ENCODE data around the gene GOT1.

Gene GOT1

DNA sequence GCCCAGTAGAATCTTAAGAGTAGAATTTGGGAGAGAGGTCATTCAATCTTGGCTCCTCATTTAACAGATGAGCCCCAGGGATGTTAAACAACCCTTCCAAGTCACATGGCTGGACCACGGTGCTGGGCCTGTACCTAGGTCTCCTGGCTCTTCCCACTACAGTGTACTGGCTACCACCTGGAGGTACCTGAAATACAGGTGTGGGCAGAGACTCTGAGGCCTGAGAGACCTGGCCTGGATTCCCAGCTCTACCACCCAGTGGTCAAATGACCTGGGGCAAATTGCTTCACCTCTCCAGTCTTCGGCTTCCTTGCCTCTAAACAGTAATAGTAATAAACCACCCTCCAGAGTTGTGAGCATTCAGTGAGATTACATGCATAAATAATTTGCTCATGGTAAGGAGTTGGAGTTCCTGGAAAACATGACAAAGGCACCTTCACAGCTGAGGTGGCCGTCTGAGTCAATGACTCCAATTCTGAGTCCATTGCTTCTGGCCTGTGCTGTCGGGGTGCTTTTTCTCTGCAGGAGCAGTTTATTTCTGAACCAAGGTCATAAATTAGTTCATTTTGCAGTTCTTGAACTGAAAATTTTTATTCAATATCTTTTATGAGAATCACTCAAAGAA, 2.7 kb downstream of the GOT1 start:
- TF ChIP-seq, protein P1, sequence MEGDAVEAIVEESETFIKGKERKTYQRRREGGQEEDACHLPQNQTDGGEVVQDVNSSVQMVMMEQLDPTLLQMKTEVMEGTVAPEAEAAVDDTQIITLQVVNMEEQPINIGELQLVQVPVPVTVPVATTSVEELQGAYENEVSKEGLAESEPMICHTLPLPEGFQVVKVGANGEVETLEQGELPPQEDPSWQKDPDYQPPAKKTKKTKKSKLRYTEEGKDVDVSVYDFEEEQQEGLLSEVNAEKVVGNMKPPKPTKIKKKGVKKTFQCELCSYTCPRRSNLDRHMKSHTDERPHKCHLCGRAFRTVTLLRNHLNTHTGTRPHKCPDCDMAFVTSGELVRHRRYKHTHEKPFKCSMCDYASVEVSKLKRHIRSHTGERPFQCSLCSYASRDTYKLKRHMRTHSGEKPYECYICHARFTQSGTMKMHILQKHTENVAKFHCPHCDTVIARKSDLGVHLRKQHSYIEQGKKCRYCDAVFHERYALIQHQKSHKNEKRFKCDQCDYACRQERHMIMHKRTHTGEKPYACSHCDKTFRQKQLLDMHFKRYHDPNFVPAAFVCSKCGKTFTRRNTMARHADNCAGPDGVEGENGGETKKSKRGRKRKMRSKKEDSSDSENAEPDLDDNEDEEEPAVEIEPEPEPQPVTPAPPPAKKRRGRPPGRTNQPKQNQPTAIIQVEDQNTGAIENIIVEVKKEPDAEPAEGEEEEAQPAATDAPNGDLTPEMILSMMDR (IDR thresholded peaks at IDR 0.05; ENCODE audit: insufficient read depth, low read length, poor library complexity, severe bottlenecking): no peak
- no peaks in the 10 kb centered on the region; the same call in 1 of the 2 replicates for H3K36me3 ChIP-seq (ENCODE audit: control insufficient read depth, insufficient read depth, low read length)

DNA sequence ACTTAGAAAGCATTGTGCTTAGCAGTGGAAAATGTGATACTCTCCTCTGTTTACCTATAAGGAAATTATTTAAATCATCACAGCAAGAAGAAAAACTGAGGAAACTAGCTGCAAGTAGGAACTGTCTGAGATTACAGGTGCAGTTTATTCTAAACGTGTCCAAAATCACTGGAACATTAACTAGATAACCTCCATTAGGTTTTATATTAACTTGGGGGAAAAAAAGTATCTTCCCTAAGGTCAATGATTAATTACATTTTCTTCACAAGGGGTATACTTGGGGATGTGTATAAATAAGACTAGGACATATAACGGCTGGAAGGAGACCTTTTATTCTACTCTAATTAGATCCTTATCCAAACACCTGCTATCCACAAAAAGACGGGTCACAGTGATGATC, 3.7 kb downstream of the GOT1 start:
- Histone ChIP-seq H3K36me3 (ENCODE audit: control insufficient read depth, insufficient read depth, low read length) (no peaks in the 10 kb centered on the region; the same call in 1 of the 2 replicates), H3K27me3 (replicated peaks; ENCODE audit: control insufficient read depth, insufficient read depth, low read length) (no peaks in the 10 kb centered on the region), H3K4me3 (replicated peaks; ENCODE audit: low read depth, low read length) (no peak overlapping the region)
- DNase-seq (ENCODE audit: extremely low read depth, insufficient read length): no peak
- TF ChIP-seq, protein P1 (IDR thresholded peaks at IDR 0.05; ENCODE audit: insufficient read depth, low read length, poor library complexity, severe bottlenecking): no peak

More for the DNA sequence above, 2.7 kb downstream of the GOT1 start:
- Histone ChIP-seq H3K4me3 (replicated peaks; ENCODE audit: low read depth, low read length) (no peak overlapping the region), H3K27me3 (replicated peaks; ENCODE audit: control insufficient read depth, insufficient read depth, low read length) (no peaks in the 10 kb centered on the region)
- no peak for DNase-seq (ENCODE audit: extremely low read depth, insufficient read length)

DNA sequence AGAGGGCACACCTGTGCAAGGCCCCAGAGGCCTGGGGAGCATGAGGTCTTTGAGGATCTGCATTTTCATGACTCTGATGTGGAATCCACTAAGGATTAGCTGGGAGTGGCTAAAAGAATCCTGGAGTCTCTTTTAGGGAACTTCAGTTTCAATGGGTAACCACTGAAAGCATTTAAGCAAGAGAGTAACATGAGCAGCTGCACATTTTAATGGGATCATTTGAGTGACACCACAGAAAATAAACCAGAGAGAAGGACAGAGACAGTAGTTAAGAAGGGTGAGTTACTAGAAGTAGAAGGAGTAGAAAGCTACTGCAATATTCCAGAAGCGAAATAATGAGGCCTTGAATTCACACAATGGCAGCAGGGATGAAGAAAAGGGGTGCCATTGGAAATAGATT, 5.2 kb downstream of the GOT1 start:
- DNase-seq (ENCODE audit: extremely low read depth, insufficient read length): no peak
- Histone ChIP-seq H3K27me3 (replicated peaks; ENCODE audit: control insufficient read depth, insufficient read depth, low read length) (no peaks in the 10 kb centered on the region), H3K36me3 (ENCODE audit: control insufficient read depth, insufficient read depth, low read length) (no peaks in the 10 kb centered on the region; the same call in 1 of the 2 replicates), H3K4me3 (replicated peaks; ENCODE audit: low read depth, low read length) (no peak overlapping the region)
- TF ChIP-seq, protein P1 (IDR thresholded peaks at IDR 0.05; ENCODE audit: insufficient read depth, low read length, poor library complexity, severe bottlenecking): no peak

DNA sequence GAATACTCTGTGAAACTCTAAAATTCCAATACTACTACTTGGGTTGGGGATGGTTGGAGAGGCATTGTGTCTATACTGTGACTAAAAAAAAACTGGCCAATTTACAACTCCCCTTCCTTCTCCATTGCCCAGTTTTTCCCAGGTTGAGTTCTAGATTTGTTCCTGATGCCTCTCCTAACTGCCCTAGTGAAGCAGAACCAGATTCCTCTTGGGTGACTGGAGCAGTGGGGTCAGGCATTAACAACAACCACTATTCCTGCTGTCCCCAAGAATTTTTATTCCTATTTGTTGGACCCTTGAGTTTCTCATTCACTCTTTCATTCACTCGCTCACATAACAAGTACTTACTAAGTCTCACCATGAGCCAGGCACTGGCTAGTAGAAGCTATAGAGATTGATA, 5.8 kb downstream of the GOT1 start:
- no peak overlapping the region for H3K4me3 ChIP-seq (replicated peaks; ENCODE audit: low read depth, low read length)
- TF ChIP-seq, protein P1 (IDR thresholded peaks at IDR 0.05; ENCODE audit: insufficient read depth, low read length, poor library complexity, severe bottlenecking): no peak
- H3K27me3 ChIP-seq (replicated peaks; ENCODE audit: control insufficient read depth, insufficient read depth, low read length): no peaks in the 10 kb centered on the region
- H3K36me3 ChIP-seq (ENCODE audit: control insufficient read depth, insufficient read depth, low read length): peaks cover 4% of the 10 kb centered on the region
- no peak for DNase-seq (ENCODE audit: extremely low read depth, insufficient read length)

DNA sequence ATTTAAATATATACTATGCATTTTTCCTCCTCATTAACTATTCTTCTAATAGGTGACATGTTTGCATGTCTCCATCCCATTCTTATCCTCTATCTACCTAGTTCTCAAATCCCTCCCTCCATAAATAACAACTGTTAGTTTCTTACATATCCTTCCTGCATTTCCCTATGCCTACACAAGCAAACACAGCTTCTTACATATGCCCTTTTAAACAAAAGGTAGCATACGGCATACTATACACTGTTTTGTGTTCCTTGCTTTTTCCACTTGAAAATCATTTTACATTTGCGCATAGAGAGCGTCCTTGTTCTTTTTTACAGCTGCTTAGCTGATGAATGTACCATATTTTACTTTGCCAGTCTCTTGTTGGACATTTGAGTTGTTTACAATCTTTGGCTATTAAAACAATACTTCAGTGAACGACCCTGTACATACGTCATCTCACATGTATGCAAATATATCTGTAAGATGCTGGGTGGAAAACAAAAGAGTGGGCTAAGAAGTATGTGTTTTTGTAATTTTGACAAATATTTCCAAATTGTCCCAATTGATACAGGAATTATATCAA, 7.8 kb downstream of the GOT1 start:
- no peak for DNase-seq (ENCODE audit: extremely low read depth, insufficient read length)
- TF ChIP-seq, protein P1 (IDR thresholded peaks at IDR 0.05; ENCODE audit: insufficient read depth, low read length, poor library complexity, severe bottlenecking): no peak

More for the DNA sequence above, 7.8 kb downstream of the GOT1 start:
- peaks cover 5% of the 10 kb centered on the region for H3K36me3 ChIP-seq (ENCODE audit: control insufficient read depth, insufficient read depth, low read length)
- no peaks in the 10 kb centered on the region for H3K27me3 ChIP-seq (replicated peaks; ENCODE audit: control insufficient read depth, insufficient read depth, low read length)
- no peak overlapping the region for H3K4me3 ChIP-seq (replicated peaks; ENCODE audit: low read depth, low read length)

Data from GM06990 (cell line).